Karpas-422 (cell line): ENCODE measurements around the gene RNF135. TPM values are rescaled to one million over a fixed set of nuclear protein-coding genes. Genes with fewer than 3 reads are reported as not detected.
"Not testable (repeated sequence)": the region's sequence is repeated elsewhere in the genome, so short reads cannot be mapped to it uniquely, and the experiment has no call there.

Experiments used
- DNase-seq: peaks from one replicate; pipeline ENCODE4 v3.0.0-alpha.2; 2015
- H2AFZ ChIP-seq: fragments of 200-600 bp; sonication (generic); 2 replicates; pipeline ENCODE4 v1.6.1; 2014; ENCODE audit warnings: antibody characterized with exemption, low read length, mixed read lengths
- H3K27ac ChIP-seq: fragments of 200-600 bp; sonication (generic); 2 replicates; pipeline ENCODE4 v1.5.1; 2014; ENCODE audit warnings: mild to moderate bottlenecking, low read length, moderate library complexity
- H3K27me3 ChIP-seq: fragments of 200-600 bp; sonication (generic); 2 replicates; pipeline ENCODE4 v1.6.1; 2014; ENCODE audit warnings: low read length, mixed read lengths
- H3K36me3 ChIP-seq: fragments of 200-600 bp; sonication (generic); 2 replicates; pipeline ENCODE4 v1.6.1; 2014; ENCODE audit warnings: low read length, mixed read lengths; ENCODE audit not compliant: insufficient read depth
- H3K4me1 ChIP-seq: fragments of 200-600 bp; sonication (generic); 2 replicates; pipeline ENCODE4 v1.6.1; 2014; ENCODE audit warnings: mild to moderate bottlenecking, low read length, mixed read lengths
- H3K4me2 ChIP-seq: fragments of 200-600 bp; sonication (generic); 2 replicates; pipeline ENCODE4 v1.6.1; 2014; ENCODE audit warnings: low read length, low read depth, mild to moderate bottlenecking; ENCODE audit not compliant: poor library complexity, severe bottlenecking
- H3K4me3 ChIP-seq: fragments of 200-600 bp; sonication (generic); 2 replicates; pipeline ENCODE4 v1.5.1; 2014; ENCODE audit warnings: mild to moderate bottlenecking, antibody characterized with exemption, low read length, mixed read lengths
- H3K79me2 ChIP-seq: fragments of 200-600 bp; sonication (generic); 2 replicates; pipeline ENCODE4 v1.6.1; 2014; ENCODE audit warnings: mild to moderate bottlenecking, low read length, mixed read lengths
- H3K9ac ChIP-seq: fragments of 200-600 bp; sonication (generic); 2 replicates; pipeline ENCODE4 v1.6.0; 2014; ENCODE audit warnings: low read length
- H3K9me2 ChIP-seq: fragments of 200-600 bp; sonication (generic), shearing (Covaris generic); replicated peaks from 2 replicates; pipeline ENCODE4 v1.6.0; 2014; ENCODE audit warnings: mild to moderate bottlenecking, low read length, moderate library complexity; ENCODE audit not compliant: insufficient read depth
- H3K9me3 ChIP-seq: fragments of 300-700, 200-600 bp; sonication (generic); 2 replicates; pipeline ENCODE4 v1.6.1; 2014; ENCODE audit warnings: low read length, mixed read lengths
- H4K20me1 ChIP-seq: fragments of 200-600 bp; sonication (generic); 2 replicates; pipeline ENCODE4 v1.6.1; 2014; ENCODE audit warnings: mild to moderate bottlenecking, antibody characterized with exemption, low read length, low read depth; ENCODE audit not compliant: insufficient read depth
- total RNA-seq: library from RNA; depleted of rRNA; stranded (reverse); fragments of >200 nt; shearing (Covaris generic); gene quantifications from 2 replicates; pipeline ENCODE4 v1.2.3, GENCODE V29; 2014; ENCODE audit warnings: low replicate concordance

RNF135 gene
- total RNA-seq, 1 experiment from 2014 or later = 23.2 TPM

DNA sequence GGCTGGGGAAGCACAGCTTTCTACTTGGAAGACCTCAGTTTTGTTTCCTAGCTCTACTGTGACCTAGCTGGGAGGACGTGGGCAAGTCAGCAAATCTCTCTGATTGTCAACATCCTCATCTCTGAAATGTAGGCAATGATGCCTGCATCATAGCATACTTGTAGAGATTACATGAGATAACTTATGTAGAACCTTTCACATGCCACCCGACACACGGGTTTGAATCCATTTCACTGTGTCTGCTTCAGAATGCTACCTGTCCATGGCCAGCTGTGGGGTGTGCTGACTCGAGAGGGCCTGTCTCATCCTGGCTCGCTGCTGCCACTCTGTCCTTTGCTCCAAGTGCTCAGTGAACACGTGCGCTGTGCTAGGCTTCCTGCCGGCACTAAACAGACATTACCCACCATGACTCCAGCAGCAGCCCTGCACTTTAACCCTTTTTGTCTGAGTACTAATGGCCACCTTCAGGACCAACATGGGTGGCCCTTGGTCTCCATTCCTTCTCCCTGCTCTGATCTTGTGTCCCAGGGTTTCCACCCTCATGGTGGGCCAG lies 41.7 kb upstream of the RNF135 start:
- Histone ChIP-seq H2AFZ (no peak overlapping the region), H3K9me2 (no peaks in the 10 kb centered on the region), H4K20me1 (no peaks in the 10 kb centered on the region), H3K36me3 (no peaks in the 10 kb centered on the region), H3K4me1 (no peaks in the 10 kb centered on the region), H3K4me2 (no peak overlapping the region), H3K27ac (no peak overlapping the region), H3K79me2 (no peaks in the 10 kb centered on the region), H3K4me3 (no peak overlapping the region), H3K9me3 (no peaks in the 10 kb centered on the region), H3K27me3 (no peaks in the 10 kb centered on the region), H3K9ac (no peak overlapping the region)
- DNase-seq = no peak

DNA sequence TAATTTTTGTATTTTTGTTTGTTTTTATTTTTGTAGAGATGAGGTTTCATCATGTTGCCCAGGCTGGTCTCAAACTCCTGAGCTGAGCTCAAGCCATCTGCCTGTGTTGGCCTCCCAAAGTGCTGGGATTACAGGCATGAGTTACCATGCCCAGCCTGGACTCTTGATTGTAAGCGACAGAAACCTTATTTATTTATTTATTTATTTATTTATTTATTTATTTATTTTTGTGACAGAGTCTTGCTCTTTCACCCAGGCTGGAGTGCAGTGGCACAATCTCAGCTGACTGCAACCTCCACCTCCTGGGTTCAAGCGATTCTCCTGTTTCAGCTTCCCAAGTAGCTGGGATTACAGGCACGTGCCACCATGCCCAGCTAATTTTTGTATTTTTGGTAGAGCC lies 41.0 kb upstream of the RNF135 start:
- H2AFZ ChIP-seq, H3K4me1 ChIP-seq, H4K20me1 ChIP-seq, H3K27ac ChIP-seq, H3K9me3 ChIP-seq, DNase-seq, H3K79me2 ChIP-seq, H3K36me3 ChIP-seq, H3K4me3 ChIP-seq, H3K4me2 ChIP-seq, H3K9me2 ChIP-seq, H3K27me3 ChIP-seq, H3K9ac ChIP-seq: not testable (repeated sequence)

DNA sequence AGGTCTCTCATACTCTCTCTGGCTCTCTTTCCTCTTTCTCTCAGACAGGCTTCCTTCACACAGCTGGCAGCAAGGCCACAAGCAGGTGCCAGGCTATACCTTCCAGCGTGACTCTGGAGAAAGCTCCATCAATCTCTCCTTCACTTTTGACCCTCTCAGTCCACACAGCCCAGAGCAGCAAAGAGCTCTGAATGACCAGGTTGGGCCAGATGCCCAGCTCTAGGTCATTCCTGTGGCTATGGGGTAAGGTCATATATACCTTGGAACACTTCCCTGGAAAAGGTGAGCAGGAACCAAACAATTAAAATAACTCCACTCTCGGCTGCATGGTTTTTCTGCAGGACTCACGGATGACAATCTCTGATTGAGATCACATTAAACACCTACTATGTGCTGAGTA lies 40.3 kb upstream of the RNF135 start:
- Histone ChIP-seq H3K79me2 (no peaks in the 10 kb centered on the region), H3K36me3 (no peaks in the 10 kb centered on the region), H3K27ac (no peak overlapping the region), H3K4me3 (no peak overlapping the region), H3K4me2 (no peak overlapping the region), H4K20me1 (no peaks in the 10 kb centered on the region), H3K9ac (no peak overlapping the region), H3K9me2 (no peaks in the 10 kb centered on the region), H3K9me3 (no peaks in the 10 kb centered on the region), H3K4me1 (no peaks in the 10 kb centered on the region), H3K27me3 (no peaks in the 10 kb centered on the region), H2AFZ (no peak overlapping the region)
- no peak for DNase-seq

DNA sequence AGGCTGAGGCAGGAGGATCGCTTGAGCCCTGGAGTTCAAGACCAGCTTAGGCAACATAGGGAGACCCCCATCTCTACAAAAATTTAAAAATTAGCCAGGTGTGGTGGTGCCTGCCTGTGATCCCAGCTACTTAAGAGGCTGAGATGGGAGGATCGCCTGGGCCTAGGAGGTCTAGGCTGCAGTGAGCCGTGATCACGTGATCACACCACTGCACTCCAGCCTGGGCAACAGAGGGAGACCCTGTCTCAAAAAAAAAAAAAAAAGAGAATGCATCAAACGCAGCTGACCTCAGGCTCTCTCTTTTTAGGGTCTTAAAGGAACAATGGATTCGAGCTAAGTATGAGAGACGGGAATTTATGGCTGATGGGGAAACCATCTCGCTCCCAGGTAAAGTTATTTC lies 39.3 kb upstream of the RNF135 start:
- H3K79me2 ChIP-seq, H2AFZ ChIP-seq, H3K9me2 ChIP-seq, H3K4me3 ChIP-seq, H3K27ac ChIP-seq, H3K4me2 ChIP-seq, H3K9ac ChIP-seq, H3K9me3 ChIP-seq, DNase-seq, H3K36me3 ChIP-seq, H3K27me3 ChIP-seq, H3K4me1 ChIP-seq, H4K20me1 ChIP-seq: not testable (repeated sequence)

DNA sequence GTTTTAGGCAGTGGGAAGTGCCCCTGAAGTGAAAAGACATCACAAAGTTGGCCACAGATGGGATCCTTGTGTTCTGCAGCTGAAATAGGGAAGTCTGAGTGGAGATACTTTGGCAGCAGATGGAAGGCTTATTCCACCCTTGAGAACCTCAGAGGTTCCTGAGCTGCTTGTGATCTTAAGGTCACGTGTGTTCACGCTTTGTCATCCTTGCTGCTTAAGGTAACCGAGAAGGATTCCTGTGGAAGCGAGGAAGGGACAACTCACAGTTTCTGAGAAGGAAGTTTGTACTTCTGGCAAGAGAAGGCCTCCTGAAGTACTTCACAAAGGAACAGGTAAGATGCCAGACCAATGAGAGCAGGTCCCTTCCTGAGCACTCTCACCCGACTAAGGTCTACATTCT lies 36.9 kb upstream of the RNF135 start:
- Histone ChIP-seq H3K4me2 (no peak overlapping the region), H3K4me3 (no peak overlapping the region), H3K9ac (no peak overlapping the region), H3K9me2 (no peaks in the 10 kb centered on the region), H3K36me3 (no peaks in the 10 kb centered on the region), H2AFZ (no peak overlapping the region), H4K20me1 (no peaks in the 10 kb centered on the region), H3K4me1 (no peaks in the 10 kb centered on the region), H3K27ac (no peak overlapping the region), H3K27me3 (no peaks in the 10 kb centered on the region), H3K79me2 (no peaks in the 10 kb centered on the region), H3K9me3 (no peaks in the 10 kb centered on the region)
- DNase-seq = no peak

DNA sequence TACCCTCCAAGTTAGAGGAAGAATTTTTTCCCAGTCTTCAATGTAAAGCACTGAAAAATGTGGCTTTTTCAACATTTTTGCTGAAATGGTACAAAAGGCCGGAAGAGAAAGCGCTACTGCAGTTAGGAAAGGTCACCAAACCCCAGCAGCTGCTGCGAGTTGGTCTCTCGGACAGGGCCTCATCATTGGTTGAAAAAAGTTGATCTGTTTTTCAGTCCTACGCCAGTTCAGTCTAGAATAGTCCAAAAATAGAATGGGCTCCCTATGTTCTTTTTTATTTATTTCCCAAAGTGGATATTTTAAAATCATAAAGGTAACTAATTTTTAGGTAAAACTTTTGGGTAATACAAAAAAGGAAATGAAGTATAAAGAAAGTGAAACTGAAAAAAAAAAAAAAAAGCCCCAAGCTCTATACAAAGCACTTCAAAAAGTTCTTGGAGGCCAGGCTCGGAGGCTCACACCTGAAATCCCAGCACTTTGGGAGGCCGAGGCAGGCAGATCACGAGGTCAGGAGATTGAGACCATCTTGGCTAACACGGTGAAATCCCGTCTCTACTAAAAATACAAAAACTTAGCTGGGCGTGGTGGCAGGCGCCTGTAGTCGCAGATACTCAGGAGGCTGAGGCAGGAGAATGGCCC lies 31.7 kb upstream of the RNF135 start:
- no peak overlapping the region for H3K9ac ChIP-seq
- H3K4me2 ChIP-seq = no peak overlapping the region
- H3K27me3 ChIP-seq = no peaks in the 10 kb centered on the region
- no peak overlapping the region for H2AFZ ChIP-seq
- H3K4me1 ChIP-seq = no peaks in the 10 kb centered on the region
- no peaks in the 10 kb centered on the region for H3K9me2 ChIP-seq
- no peak overlapping the region for H3K4me3 ChIP-seq
- H3K9me3 ChIP-seq = no peaks in the 10 kb centered on the region
- no peaks in the 10 kb centered on the region for H4K20me1 ChIP-seq
- no peaks in the 10 kb centered on the region for H3K36me3 ChIP-seq
- no peaks in the 10 kb centered on the region for H3K79me2 ChIP-seq
- H3K27ac ChIP-seq = no peak overlapping the region
- no peak for DNase-seq

DNA sequence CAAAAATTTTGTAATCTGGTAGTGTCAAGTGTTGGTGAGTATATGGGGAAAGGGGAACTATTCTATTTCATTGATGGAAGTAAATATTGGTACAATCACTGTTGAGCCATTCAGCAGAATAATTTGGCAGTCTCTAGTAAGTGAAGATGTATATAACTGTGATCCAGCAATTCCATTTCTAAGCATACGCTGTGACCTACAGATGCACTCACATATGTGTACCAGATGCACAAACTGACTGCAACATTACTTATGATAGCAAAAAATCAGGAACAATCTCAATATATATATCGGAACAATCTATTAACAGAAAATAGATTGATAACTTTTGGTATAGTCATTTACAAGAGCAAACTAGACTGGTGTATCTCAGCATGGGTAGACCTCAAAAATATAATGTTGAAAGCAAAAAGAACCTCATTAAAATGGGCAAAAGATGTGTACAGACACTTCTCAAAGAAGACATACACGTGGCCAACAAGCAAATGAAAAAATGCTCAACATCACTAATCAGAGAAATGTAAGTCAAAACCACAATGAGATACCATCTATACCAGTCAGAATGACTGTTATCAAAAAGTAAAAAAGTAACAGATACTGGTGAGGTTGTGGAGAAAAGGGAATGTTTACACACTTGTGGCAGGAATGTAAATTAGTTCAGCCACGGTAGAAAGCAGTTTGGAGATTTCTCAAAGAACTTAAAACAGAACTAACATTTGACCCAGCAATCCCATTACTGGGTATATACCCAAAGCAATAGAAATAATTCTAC lies 28.3 kb upstream of the RNF135 start:
- Histone ChIP-seq H3K9me3 (no peaks in the 10 kb centered on the region), H3K27me3 (no peaks in the 10 kb centered on the region), H3K79me2 (no peaks in the 10 kb centered on the region), H3K4me3 (no peak overlapping the region), H3K9ac (no peak overlapping the region), H2AFZ (no peak overlapping the region), H3K4me1 (no peaks in the 10 kb centered on the region), H4K20me1 (no peaks in the 10 kb centered on the region), H3K27ac (no peak overlapping the region), H3K9me2 (no peaks in the 10 kb centered on the region), H3K4me2 (no peak overlapping the region), H3K36me3 (no peaks in the 10 kb centered on the region)
- DNase-seq = no peak

DNA sequence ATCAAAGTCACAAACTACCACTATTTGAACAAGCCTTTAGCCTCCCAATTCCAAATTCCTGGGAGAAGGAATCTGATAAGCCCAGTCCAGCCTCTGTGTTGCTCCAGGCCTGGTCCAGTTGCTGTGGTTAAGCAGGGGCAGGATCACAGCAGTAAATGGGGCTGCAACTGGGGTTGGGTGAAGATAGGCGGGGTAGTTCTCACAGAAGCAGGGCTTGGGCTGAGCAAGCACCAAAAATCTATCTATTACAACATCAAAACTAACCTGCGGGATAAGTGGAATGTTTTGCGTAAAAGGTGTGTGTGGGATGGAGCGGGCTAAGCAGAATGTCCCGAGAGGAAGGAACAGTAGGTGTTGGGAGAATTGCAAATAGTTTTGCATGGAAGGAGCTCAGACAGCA lies 23.0 kb upstream of the RNF135 start:
- Histone ChIP-seq H3K36me3 (no peaks in the 10 kb centered on the region), H3K4me2 (no peak overlapping the region), H3K9me2 (no peaks in the 10 kb centered on the region), H3K27me3 (no peaks in the 10 kb centered on the region), H4K20me1 (no peaks in the 10 kb centered on the region), H3K27ac (no peak overlapping the region), H3K4me3 (no peak overlapping the region), H3K4me1 (peaks cover 10% of the 10 kb centered on the region), H3K79me2 (no peaks in the 10 kb centered on the region), H2AFZ (no peak overlapping the region), H3K9ac (no peak overlapping the region), H3K9me3 (no peaks in the 10 kb centered on the region)
- DNase-seq = no peak
